Fibroblast of skin of left biceps (primary cell): ENCODE measurements around the gene PPFIBP2.

Source experiments
- DNase-seq, 2 experiments: peaks; one replicate each; pipeline ENCODE4 v3.0.0-alpha.2; 2013; ENCODE audit warnings: low read depth in 2 of 2

The PPFIBP2 gene

GRCh38 chr11:7666292-7666866, 152.6 kb downstream of the PPFIBP2 start:
- DNase-seq = no peak

GRCh38 chr11:7667460-7667859, 153.7 kb downstream of the PPFIBP2 start:
- no peak for DNase-seq

GRCh38 chr11:7668464-7668863, 154.7 kb downstream of the PPFIBP2 start:
- DNase-seq = no peak

- DNase-seq = no peak
These were observed 155.1 kb downstream of the PPFIBP2 start for GRCh38 chr11:7668911-7669310.

- DNase-seq = no peak
These were observed 156.8 kb downstream of the PPFIBP2 start for GRCh38 chr11:7670641-7671040.

- DNase-seq = no peak
These were observed 157.8 kb downstream of the PPFIBP2 start for GRCh38 chr11:7671347-7672215.

GRCh38 chr11:7672276-7672959, 158.6 kb downstream of the PPFIBP2 start:
- DNase-seq = no peak

- no peak for DNase-seq
These were observed 159.3 kb downstream of the PPFIBP2 start, which contains the start of gene CYB5R2 for GRCh38 chr11:7672960-7673723. Gene CYB5R2, minus strand, starts transcription at chr11:7673500. Its CDS starts 675 bp downstream, at chr11:7672825.

GRCh38 chr11:7673724-7674434, 160.1 kb downstream of the PPFIBP2 start:
- no peak for DNase-seq

- DNase-seq = no peak
These were observed 161.8 kb downstream of the PPFIBP2 start for GRCh38 chr11:7675631-7676030.

- no peak for DNase-seq
These were observed 163.3 kb downstream of the PPFIBP2 start for GRCh38 chr11:7677071-7677470.

GRCh38 chr11:7677796-7678201, 164.0 kb downstream of the PPFIBP2 start:
- DNase-seq = no peak

GRCh38 chr11:7683571-7683970, 169.8 kb downstream of the PPFIBP2 start:
- DNase-seq = no peak

GRCh38 chr11:7686761-7687160, 173.0 kb downstream of the PPFIBP2 start:
- DNase-seq = no peak

GRCh38 chr11:7687386-7687785, 173.6 kb downstream of the PPFIBP2 start:
- DNase-seq = no peak

- no peak for DNase-seq
These were observed 174.5 kb downstream of the PPFIBP2 start for GRCh38 chr11:7688238-7688826.

- DNase-seq = no peak
These were observed 175.4 kb downstream of the PPFIBP2 start for GRCh38 chr11:7689239-7689638.

GRCh38 chr11:7690648-7691047, 176.8 kb downstream of the PPFIBP2 start:
- no peak for DNase-seq

GRCh38 chr11:7691759-7692350, 178.1 kb downstream of the PPFIBP2 start:
- DNase-seq = no peak

GRCh38 chr11:7692426-7692825, 178.6 kb downstream of the PPFIBP2 start:
- DNase-seq = no peak
